GM03348 (cell line): ENCODE data around the gene PRDM5.

Experiments used
- DNase-seq: peaks from one replicate; pipeline ENCODE4 v3.0.0; 2012; ENCODE audit warnings: low spot score

Gene PRDM5

DNA sequence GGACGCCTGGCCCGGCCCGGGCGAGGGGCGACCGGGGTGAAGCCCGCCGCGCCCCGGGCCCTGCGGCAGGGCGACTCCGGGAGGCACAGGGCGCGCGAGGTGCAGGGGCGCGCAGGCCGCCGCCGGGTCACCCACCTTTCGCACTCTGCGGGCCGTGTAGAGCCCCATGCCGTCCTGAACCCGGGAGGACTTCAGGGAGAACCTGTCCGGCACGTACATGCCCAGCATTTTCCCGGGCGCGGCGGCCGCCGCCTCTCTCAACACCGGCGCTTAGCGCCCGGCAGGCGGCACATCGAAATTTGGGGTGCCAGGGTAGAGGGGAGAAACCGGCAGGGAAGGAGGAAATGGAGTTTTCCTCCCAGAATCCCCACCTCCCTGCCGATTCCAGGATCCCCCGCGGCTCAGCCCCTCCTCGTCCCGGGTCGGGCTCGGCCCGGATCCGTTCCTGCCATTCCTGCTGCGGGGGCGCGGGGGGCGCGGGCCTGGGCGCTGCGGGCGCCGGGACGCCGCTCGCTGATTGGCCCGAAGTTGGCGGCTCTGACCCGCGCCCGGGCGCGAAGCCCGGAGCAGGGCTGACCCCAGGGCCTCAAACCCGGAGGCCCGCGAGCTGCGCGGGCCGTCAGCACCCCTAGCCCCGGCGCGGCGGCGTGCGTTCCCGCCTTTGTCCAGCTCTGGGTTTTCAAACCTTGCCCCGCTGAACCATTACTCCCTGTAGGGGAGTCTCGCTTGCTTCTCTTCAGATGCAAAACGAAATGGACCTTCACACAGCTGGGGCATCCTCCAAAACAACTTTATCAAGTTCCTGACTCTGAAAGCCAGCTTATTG lies at the start of gene PRDM5:
PRDM5 (minus strand) TSS at position 346 of the 826 bp plus-strand sequence; CDS start at position 228, 118 bp downstream.
- peak; percentile 86 for DNase-seq

DNA sequence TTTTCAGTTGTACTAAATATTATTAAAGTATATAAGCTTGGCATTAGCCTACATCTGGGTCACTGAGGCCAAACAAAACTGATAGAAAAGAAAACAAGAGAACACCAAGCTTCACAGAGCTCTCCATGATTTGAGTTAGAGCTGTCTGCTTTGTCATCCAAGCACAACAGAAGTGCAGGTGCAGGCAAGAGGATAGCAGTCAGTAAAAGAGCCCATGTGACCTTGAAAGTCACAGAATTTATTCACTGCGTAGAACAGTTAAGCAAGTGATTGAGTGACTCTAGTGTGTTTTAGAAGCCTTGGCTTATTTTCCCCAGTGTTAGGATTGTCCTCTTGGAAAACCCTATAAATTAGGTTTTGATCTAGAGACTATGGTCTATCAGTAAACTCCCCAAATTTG lies 49.4 kb upstream of the PRDM5 start:
- no peak for DNase-seq

DNA sequence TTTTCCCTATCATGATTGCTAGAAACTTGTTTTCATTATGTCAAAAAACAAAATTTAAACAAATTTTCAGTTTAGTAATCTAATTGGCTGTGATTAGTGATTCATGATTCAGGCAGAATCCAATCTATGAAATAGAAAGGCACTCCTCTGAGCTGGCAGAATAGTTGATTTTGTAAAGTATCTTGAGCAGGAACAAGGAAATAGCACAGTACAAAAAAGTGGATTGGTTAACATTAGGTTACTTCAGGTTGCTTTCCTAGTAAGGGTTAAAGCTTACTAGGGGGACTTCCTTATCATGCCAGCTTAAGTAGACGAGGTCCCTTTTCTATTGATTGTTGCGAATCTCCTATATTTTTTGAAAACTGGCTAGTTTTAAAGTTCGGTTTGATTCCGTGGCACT lies 43.4 kb upstream of the PRDM5 start:
- no peak for DNase-seq

DNA sequence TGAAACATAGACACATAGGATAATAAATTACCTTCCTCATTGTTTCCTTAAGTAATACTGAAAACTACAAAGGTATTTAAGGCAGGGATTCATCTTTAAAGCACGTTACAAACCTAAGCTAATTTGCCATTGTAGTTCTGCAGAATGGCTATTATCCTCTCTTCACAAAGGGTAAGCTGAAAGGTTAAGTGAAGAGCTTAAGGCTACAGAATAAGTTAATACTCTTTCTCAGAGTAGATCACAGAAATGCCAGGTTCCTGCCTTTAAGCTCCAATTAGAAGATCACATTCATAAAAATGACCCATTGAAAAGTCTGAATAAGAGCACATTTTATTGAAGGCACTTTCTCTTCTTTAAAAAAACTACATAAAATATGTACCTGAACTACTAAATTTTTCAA lies 42.1 kb upstream of the PRDM5 start:
- no peak for DNase-seq

DNA sequence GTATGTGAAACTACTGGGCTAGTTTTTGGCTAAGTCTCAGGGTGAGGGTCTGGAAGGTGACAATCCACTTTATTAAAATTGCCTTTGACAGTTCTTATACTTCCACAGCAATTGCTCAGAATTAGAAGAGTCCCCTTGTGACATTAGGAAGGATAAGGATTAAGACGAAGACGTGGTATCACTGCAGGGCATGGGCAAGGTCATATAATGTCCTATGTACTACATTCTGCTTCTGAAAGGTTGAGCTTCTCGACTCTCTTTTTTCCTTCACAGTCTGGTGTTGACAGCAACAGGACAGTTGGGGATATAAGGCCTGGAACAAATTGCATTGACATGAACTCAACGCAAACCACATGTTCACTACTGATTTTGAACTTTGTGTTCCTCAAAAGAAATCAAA lies 40.9 kb upstream of the PRDM5 start:
- DNase-seq = no peak

DNA sequence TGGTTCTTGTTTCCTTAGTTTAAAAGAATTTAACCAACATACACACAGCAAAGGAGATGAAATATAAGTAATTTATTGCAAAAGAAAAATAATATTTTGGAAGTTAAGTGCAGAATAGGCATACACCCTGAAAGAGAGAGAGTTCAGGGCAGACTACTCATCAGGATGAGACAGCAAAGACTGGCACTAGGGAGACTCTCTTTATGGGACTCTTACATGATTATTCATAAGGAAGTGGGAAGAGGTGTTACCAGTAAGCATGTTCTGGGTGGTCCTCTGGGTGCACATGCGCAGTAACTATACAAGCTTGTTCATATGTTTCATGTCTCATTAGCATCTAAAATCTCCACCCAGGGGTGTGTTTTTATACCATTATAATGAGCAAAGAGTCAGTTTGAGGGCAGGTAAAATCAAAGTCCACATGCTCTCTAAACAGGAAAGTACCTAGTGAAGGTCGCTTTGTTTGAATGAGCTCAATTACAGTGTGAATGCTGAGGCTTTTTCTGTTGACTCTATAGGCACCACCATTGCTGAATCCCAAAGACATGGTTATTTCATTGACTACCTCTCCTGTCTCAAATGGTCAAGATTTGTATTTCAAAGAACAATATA lies 38.2 kb upstream of the PRDM5 start:
- DNase-seq = no peak

DNA sequence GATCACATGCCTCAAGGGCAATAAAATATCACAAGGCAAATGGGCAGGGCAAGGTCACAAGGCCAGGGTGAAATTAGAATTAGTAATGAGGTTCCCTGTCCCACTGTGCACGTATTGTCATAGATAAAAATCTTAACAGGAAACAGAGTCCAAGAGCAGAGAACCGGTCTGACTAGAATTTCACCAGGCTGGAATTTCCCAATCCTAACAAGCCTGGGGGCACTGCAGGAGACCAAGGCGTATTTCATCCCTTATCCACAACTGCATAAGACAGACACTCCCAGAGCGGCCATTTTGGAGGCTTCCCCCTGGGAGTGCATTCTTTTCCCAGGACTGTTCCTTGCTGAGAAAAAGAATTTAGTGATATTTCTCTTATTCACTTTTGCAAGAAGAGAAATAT lies 25.9 kb upstream of the PRDM5 start:
- DNase-seq = no peak

DNA sequence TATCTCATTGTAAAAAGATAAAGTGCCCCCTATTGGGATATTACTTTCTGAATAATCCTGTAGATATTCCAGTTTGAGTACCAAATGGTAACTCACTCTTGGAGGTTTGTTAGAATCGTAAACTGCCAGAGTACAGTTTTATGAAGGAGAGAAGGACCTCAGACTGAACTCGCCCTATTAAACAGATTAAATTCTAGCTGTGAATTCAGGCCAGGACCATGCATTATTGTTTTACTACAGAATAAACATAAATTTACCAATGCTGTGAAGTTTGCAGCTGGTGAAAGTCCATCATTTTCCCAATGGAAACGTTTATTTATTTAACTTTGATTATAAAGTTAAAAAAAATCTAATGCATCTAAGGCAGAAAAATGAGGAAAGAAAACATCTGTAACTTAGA lies 20.2 kb upstream of the PRDM5 start:
- no peak for DNase-seq

DNA sequence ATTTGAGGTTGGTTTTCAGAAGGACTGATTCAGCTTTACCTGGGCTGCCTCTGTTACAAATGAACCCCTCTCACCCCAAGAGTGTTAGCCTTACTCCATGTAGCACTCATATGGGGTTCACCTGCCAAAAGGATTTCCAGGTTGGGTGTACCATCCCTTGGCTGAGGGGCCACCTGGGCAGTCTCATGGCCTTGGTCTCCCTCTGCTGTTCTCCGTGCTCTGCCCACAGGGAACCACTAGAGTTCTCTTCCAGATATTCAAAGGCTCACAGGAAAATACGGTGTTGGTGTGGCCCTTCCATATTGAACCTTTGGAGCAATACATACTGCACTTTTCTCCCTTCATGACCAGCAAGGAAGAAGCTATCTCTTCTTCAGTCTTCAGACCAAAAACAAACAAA lies 18.0 kb upstream of the PRDM5 start:
- no peak for DNase-seq

DNA sequence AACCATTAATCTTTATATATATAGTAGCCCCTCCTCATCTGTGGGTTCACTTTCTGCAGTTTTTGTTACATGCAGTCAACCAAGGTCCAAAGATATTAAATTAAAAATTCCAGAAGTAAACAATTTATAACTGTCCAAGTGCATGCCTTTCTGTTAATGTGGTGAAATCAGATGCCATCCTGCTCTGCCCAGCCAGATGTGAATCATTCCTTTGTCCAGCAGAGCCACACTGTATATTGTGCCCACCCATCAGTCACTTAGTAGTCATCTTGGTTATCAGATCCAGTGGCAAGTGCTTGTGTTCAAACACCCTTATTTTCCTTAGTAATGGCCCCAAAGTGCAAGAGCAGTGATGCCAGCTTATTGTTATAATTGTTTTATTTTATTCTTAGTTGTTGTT lies 17.2 kb upstream of the PRDM5 start:
- no peak for DNase-seq

DNA sequence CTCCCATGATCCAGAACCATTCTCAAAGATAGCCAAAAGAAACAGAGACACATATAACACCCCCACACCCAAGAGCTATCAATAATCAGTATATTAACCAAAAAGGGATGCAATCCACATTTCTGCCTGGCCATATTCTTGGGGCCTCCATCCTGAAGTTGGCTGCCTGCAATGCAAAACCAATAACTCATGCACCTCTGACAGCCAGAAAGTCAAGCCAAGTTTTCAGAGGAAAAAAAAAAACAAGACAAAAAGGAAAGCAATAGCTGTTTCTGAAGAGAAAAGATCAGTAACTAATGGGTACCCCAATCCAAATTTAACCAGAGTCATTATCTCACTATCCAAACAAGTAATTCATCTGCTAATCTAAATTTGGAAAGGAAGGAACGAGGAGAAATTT lies 7.3 kb upstream of the PRDM5 start:
- DNase-seq = no peak

DNA sequence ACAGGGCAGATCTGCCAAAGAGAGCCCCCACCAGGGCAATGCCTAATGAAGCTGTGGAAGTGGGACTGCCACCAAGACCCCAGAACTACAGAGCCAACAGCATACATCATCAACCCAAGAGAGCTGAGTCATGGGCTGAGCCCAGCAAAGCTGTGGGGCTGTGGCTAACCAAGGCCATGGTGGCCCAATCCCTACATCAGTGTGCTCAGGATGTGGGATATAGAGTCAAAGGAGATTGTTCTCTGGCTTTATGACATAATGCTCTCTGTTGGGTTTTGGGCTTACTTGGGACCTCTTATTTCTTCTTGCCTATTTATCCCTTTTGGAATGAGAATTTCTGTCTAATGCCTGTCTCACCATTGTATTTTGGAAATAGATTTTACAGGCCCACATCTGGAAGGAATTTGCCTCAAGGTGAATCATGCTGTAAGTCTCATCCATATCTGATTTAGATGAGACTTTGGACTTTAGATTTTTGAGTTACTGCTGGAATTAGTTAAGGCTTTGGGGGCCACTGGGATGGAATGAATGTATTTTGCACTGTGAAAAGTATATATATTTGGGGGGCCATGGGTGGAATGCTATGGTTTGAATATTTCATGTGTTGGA lies 5.4 kb upstream of the PRDM5 start:
- DNase-seq = no peak

DNA sequence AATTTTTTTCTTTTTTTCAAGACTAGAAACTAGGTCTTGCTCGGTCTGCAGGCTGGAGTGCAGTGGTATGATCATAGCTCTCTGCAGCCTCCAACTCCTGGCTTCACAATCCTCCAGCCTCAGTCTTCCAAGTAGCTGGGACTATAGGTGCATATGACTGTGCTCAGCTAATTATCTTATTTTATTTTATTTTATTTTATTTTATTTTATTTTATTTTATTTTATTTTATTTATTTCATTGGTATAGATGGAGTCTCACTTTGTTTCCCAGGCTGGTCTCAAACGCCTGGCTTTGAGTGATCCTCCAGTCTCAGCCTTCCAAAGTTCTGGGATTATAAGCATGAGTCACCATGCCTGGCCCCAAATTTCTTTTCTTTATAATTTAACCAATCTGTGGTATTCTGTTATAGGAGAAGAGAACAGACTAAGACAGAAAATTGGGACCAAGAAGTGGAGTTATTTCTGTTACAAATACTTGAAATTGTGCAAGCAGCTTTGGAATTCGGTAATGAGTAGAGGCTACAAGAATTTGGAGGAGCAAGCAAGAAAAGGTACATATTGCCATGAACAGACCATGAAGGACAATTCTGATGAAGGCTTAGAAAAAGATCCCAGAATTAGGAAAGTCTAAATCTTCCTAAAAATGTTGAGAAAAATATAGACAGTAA lies 4.0 kb upstream of the PRDM5 start:
- DNase-seq = no peak

DNA sequence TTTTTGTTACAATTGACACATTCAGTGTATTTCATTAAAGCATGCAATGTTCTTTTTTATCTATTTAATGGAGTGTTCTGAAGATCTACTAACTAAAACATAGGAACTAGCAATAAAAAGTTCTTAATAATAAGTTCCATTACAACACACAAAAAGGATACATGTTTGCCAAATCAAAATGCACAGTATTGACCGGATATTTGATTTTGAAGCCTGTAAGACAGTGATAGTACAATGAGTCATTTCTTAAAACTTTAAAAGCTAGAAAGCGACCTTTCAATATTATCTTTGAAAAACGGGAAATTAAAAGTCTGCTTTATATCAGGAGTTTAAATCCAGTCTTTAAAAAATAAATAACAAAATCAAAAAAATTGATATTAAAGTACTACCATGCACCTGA lies 2.4 kb upstream of the PRDM5 start:
- no peak for DNase-seq

DNA sequence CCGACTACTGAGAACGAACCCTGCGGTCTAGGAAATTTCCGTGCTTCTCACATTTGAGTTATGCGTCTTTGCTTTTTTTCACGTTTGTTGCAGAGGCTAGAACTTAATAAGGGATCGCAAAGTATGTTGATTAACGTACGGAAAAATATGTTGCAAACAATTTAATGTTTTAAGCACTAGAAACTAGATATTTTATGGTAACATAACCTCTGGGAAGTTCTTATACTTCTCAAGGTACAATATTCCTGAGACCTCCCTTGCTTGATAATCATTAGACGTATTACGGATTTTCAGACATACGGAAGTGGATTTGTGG lies 639 bp upstream of the PRDM5 start:
- DNase-seq = no peak

DNA sequence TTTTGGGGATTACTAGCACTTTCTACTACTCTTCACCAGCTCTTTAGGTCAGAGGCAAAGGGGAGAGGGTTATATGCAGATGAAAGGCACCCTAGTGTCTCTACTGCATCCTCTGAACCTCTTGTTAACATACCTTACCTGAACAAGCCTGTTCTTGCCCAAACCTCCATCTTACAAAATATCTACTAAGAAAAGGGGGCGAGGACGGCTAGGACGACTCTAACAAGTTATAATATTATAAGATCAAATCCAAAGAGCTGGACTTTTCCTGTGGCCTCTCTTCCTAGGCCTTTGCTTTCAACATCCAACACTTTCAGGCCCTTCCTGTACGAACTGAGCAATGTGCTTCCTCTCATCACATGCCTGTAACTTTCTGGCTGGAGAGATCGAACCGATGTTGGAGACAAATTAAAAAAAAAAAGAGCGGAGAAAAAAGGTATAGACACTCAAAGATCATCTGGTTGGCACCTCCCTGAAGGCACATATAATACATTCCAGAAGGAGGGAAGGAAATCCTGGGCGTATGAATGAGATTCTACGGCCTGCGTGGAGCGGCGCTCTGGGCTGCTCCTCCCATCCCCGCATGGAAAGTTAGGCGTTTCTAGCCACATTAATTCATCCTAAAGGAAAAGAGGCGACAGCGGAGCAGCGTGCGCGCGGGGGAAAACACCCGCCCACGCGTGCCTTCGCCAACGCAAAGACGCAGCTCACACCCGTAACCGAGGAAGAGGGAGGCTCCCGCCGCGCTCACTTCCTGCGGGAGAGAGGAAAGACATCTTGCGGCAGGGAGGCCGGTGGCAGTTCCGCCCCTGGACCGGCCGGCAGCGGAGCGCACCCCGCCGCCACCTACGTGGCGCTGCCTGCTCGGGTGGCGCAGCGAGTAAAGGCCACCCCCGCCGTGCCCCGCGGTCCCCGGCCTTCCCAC lies 808 bp downstream of the PRDM5 start:
- DNase-seq = peak; percentile 90

DNA sequence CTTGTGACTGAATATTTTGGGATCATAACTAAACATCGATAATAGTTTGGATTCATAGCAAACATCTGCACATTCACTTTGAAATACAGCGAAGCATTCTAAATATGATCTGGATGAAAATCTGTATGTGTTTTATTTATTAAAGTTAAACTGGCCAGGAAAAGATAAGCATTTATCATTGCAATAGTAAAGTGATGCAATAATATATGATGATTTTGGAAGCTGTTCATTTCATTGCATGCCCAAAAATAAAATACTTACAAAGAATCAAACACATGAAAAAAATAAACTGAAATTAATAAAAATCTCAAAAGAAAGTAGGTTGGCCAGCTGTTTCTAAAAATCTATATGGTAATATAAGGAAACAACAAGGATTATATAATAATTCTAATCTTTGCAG lies 1.9 kb downstream of the PRDM5 start:
- no peak for DNase-seq

DNA sequence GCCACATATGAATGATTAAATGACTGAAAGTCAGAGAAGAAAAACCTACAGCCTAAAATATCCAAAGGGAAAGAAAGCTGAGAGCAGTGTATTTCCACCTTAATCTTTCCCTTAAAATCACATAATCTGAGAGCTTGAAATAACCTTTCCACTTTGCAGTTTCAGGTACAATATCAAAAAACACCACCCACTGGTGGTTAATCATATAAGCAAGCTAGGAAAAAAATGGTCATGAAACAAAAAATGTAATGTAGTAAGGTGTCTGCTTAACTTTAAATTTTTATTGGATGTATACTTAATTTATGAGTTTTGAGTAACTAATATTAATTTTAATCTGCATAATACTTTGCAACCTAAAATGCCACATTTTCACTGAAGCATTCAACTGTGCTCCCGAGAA lies 3.2 kb downstream of the PRDM5 start:
- no peak for DNase-seq

DNA sequence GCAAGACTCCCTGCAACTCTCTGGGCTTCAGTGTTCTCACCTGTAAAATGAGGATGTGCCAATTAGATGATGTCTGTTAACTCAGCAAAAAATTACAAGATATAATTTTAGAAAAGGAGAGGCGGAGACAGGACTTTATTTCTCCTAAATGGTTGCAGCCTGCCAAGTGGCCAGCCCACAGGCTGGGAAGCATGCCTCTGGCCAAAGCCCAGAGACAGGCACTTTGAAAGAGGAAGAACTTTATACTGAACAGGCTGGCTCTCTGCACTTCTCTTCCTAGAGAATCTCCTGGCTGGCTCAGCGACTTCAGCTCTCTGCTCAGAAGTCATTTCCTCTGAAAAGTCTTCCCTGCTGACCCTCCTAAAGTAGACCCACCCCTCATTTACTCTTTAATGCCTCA lies 3.7 kb downstream of the PRDM5 start:
- DNase-seq = peak; percentile 64

DNA sequence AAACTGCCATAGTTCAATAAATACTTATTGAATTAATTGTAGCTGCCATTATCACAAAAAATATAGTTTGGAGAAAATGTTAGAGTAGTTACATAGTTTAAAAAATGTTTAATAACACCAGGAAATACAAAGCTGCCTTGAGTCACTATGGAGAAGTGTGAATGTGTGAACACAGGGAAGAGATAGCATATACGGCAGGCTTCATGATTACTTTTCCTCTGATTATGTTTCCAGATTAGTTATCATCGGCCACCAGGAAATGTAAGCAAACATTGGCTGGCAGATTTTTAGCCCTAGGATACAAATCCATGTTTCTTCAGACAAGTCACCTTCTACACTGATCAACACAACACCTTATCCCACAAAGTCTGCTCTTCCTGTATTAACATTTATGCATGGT lies 4.4 kb downstream of the PRDM5 start:
- DNase-seq = no peak

DNA sequence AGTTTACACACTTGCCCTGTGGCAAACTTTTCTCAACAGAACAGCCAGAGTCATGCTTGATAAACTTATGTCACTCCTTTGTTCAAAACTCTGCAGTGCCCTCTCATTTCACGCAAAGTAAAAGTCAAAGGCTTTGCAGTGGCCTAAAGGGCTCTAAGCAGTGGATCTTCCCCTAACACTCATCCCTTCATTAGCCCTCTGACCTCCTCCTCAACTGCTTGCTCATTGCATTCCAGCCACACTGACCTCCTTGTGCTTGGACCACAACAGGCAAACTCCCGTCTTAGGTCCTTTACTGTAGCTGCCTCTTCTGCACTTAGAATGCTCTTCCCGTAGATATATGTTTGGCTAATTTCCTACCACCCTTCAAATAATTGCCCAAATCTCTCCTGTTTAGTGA lies 5.6 kb downstream of the PRDM5 start:
- DNase-seq = no peak

DNA sequence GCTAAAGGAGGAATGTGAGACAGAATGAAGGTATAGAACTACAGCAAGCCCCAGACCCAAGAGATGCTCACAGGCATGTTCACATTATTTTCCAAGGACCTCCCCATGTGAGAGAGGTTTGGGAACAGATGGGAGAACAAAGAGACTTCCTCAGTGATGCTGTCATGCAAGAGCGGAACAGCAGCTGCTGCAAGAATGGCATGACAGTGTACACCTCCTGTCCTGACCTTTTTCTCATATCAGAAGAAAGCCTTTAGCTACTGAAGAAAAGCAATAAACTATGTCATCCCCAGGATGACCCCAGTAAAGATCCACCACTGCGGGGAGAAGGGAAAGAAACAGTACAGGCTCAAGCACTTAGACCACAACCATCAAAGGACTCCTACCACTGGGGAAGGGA lies 7.2 kb downstream of the PRDM5 start:
- no peak for DNase-seq
